WI38 (cell line): ENCODE measurements around the gene JAKMIP1.

ENCODE experiments used
- H3K4me3 ChIP-seq: 2 replicates; pipeline ENCODE4 v1.5.1; 2011; ENCODE audit warnings: low read depth, mild to moderate bottlenecking, control low read depth, low read length
- TF ChIP-seq, protein P1 (sequence below): IDR thresholded peaks from 2 replicates; pipeline ENCODE4 v1.5.1; 2012; ENCODE audit warnings: low read depth, mild to moderate bottlenecking, control low read depth, low read length

JAKMIP1 gene

DNA sequence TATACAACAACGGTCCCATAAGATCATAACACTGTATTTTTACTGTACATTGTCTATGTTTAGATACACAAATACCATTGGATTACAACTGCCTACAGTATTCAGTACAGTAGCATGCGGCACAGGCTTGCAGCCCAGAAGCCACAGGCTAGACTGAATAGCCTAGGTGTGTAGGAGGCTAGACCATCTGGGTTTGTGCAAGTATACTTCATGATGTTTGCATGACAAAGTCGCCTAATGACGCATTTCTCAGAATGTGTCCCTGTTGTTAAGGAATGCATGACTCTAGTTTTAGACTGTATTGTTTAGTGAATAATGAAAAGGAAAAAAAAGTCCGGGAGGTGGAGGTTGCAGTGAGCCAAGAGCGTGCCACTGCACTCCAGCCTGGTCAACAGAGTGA, 125.6 kb downstream of the JAKMIP1 start:
- TF ChIP-seq, protein P1, sequence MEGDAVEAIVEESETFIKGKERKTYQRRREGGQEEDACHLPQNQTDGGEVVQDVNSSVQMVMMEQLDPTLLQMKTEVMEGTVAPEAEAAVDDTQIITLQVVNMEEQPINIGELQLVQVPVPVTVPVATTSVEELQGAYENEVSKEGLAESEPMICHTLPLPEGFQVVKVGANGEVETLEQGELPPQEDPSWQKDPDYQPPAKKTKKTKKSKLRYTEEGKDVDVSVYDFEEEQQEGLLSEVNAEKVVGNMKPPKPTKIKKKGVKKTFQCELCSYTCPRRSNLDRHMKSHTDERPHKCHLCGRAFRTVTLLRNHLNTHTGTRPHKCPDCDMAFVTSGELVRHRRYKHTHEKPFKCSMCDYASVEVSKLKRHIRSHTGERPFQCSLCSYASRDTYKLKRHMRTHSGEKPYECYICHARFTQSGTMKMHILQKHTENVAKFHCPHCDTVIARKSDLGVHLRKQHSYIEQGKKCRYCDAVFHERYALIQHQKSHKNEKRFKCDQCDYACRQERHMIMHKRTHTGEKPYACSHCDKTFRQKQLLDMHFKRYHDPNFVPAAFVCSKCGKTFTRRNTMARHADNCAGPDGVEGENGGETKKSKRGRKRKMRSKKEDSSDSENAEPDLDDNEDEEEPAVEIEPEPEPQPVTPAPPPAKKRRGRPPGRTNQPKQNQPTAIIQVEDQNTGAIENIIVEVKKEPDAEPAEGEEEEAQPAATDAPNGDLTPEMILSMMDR: no peak
- H3K4me3 ChIP-seq: no peak overlapping the region

DNA sequence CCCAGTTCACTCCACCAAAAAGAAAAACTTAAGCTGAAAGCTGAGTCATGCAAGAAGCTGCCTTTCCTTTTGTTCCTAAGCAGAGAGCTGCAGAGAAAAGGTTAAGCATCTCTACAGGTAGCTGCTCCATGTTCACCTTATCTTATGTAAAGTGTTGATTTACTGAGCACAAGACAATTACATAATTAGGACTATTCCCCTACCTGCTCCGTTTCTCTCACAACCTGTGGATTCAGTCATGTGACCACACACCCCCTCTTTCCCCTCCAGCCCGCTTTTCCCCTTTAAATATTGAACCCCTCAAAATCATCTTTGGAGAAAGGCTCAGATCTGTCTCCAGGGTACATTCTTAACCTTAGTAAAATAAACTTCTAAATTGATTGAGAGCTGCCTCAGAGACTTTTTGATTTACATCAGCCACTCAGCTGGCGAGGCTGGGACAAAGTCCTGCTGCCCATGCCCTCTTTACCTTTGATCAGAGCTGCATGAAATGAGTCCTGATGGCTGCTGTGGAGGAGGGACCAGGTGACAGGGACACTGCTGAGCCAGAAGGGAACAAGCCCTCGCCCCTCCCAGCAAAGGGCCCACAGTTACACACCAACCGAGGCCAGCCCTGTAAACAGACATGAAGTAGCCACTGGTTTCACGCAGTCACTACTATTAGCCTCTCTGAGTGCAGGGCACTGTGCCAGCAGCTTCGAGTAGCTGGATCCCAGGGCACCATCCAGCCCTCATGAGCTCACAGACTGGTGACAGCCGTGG, 128.2 kb downstream of the JAKMIP1 start:
- TF ChIP-seq, protein P1: no peak
- no peak overlapping the region for H3K4me3 ChIP-seq

DNA sequence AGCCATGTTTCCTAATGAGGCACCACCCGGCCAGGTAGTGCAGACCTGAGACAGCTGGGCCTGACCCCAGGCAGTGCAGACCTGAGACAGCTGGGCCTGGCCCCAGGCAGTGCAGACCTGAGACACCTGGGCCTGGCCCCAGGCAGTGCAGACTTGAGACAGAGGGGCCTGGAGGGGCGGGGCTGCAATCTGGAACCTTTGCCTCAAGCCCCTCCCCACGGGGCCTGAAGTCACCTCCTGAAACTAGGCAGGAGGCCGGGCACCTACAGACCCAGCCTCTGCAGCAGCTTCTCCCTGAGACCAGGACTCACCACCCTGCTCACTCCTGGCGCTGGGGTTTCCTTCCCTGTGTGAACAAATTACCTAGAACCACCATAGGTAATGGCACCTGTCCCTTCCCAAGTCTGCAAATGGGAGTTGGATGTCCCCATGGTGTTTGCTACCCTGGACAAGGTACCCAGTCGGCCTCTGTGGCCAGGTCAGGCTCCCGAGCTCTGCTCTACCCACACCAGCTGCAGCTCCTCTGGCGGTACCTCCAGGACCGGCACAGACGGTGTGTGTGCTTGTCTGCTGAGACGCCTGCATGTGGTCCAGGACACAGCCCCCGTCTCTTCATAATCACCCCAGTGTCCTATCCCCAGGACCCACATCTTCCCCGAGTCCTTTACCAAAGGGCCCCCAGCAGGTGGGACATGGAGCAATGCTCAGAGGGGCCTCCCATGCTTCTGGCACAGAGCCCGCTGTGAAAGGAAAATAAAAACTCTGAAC, 129.0 kb downstream of the JAKMIP1 start:
- TF ChIP-seq, protein P1: no peak
- no peak overlapping the region for H3K4me3 ChIP-seq

DNA sequence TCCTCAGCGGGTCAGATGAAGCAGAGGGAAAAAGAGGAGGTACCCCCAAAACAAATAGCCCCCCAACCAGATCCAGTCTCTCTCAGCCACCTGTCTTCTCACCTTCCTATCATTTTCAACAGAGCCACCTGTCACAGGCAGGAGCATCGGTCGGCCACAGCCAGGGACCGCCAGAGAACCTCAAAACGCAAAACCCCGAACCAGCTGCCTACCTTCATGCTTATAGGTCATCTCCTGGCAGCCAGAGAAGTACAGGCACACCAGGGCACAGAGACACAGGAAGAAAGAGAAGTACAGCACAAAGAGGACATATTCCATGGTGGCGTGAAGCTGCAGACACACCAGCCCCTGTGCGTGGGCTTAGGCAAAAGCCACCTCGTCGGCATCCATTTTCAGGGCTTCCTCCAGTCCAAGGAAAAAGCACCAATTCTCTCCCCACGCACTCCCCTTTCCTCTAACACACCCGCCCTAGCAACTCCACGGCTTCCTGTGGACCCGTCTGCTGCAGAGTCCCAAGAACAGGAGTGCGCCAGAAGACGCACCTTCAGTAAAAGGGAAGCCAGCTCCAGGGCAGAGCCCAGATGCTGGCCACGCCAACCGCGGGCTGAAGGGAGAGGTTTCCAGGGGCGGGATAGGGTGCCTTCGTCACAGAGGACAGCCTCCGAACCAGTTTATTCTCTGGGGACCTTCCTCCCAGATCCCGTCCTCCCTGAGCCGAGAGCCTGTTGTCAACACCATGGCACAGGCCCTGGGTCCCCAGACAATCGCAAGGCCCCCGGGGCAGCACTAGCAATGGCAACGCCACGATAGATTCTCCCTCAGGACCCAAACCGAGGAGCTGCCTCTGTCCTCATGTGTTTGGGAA, 130.3 kb downstream of the JAKMIP1 start:
- TF ChIP-seq, protein P1: no peak
- H3K4me3 ChIP-seq: no peak overlapping the region

DNA sequence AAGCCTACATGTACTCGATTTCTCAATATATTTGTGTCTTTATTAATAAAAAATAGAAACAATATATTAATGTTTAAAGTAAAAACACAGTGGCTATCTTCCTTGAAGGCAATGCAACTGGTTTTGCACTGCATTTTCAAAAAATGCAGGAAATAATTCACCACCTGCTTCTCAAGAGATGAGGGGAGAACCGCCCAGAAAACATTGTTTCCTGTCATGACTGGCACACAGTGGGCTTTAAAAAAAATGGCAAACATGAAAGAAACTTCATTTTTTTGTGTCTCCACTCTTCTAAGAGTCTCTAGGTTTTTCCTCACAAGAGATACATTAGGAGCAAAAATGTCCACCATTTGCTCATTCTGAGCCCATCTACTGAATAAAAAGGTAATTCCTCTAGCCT, 131.4 kb downstream of the JAKMIP1 start:
- H3K4me3 ChIP-seq: no peak overlapping the region
- TF ChIP-seq, protein P1: no peak

DNA sequence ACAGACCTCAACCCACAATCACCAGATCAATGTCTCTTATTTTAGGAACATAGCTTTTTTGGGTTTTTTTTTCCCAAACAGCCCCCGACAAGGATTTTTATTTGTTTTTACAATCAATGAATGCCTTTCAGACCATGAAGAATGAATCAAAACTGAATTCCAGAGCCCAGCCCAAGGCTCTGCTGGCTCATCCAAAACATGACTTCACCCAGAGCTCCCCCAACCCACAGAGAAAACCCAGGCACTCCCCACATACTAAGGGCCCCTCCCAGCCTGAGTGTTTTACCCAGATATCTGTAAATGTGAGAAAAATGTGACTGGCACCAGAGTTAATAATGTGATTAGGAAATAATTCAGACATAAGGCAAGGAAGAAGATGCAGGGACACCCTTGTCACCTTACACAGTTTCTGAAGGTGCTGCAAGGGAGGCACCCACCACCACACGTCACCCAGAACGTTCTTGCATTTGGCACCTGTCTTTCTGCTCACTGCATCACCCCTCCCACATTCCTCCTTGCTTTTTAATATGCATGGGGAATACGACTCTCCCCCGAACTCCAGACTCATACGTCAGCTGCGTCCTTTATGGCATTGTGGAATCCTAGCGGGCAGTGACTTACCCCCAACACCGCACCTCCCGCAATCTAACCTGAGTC, 134.3 kb downstream of the JAKMIP1 start:
- TF ChIP-seq, protein P1: no peak
- no peak overlapping the region for H3K4me3 ChIP-seq
